ENCODE results near the gene CSNK1G3.
"Not testable (repeated sequence)": the region's sequence is repeated elsewhere in the genome, so short reads cannot be mapped to it uniquely, and the experiment has no call there.

The CSNK1G3 gene

DNA sequence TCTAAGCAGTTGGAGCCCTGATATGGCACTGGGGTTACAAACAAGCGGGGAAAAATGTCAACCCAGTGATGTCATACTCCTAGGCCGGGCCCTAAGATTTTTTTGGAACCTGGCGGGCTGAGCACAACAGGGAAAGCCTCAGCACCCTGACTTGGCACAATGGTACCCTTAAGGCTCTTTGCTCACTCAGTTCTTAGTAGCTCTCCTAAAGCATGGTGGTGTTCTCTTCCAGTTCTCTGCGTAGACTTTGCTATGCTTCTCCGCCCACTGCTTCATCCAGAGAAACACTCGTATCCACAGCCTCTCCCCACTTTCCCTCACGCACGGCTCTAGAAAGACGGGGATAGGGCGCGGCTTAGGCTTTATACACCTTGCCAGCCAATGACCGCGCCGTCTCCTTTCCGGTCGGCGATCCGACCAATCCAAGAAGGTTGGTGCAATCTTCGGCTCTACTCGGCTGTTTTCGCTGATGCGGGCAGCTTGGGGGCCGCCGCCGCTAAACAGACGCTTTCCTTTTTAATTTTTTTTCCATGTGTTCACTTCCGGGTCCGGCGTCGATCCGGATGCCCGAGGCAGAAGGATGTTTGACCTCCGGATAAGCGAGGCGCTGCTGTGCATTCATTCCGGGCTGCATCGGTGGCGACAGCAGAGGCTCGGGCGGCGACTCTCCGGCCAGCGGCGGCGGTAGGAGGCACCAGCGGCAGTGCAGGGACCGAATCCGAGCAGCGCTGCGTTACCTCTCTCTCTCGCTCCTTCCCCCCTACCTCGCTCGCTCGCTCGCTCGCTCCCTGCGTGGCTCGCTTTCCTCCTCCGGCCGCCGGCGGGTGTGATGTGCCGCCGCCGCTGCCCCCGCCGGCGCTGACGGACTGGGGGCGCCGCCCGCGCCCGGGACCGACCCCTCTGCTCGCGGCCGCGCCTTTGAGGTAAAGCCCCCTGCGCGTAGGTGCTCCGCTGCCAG lies at the start of gene CSNK1G3:
CSNK1G3 (plus strand) TSS at position 530 of the 958 bp plus-strand sequence. CDS start 33,487 bp downstream, outside the sequence.
- peak; percentile 94 to 95 for DNase-seq

DNA sequence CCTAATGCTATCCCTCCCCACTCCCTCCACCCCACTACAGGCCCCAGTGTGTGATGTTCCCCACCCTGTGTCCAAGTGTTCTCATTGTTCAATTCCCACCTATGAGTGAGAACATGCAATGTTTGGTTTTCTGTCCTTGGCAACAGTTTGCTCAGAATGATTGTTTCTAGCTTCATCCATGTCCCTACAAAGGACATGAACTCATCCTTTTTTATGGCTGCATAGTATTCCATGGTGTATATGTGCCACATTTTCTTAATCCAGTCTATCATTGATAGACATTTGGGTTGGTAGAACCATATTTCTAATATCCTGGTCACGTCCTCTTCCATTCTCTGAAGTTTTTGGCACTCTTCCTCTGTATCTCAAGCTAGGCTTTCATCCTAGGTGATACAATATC lies 45.1 kb upstream of the CSNK1G3 start:
- DNase-seq, result not testable (repeated sequence)

GRCh38 chr5:123471385-123471784 lies 40.6 kb upstream of the CSNK1G3 start:
- DNase-seq, result no peak

DNA sequence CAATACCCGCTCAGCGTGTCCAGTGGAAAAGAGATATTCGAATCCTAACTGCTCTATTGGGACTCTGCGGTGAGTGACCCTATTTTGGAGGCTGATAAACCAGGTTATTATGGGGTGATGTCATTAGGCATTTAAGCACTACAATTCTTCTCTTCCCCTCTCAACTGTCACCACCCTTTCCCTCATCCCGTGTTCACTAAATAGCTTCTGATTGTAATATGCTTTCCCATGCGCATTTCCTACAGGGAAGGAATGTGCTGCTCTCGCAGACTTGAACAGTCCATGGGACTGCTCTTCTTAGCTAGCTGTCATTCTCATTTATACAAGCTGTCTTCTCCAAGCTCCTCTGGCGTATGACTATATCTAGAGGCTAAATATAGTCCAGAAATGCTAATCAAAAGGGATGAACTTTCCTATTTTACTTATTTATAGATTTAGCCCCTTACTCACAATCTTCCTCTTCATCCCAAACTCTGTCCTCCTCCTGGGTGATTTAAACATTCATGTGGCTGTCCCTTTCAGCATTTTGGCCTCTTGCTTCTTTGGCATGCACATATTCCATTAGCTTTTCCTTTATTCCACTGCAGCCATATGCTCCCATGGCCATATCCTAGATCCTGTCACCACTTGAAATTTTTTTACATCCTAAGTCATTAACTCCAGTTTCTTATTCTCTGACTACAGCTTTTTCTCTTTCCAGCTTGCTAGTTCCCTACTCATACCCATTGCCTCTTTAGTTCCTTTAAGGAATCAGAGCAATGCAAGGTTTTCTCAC lies 39.6 kb upstream of the CSNK1G3 start:
- DNase-seq, result no peak

DNA sequence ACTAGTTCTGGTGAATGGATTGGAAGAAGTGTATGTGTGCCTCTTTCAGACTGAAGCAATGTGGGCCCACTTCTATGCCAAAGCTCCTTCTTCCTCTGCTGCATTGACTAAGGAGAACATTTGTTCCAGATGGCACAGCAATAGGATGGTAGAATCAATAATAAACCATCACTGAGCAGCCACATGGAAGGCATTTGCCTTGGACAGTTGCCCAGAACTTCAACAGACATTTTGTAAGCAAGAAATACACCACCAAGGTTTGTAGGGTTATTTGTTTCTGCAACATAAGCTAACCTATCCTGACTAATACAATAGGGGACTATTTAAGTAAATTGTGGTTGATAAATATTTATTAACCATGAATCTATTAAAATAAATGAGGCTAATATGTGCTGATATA lies 37.7 kb upstream of the CSNK1G3 start:
- DNase-seq, result no peak

- no peak for DNase-seq
Observed at GRCh38 chr5:123476731-123477130, 35.2 kb upstream of the CSNK1G3 start.

DNA sequence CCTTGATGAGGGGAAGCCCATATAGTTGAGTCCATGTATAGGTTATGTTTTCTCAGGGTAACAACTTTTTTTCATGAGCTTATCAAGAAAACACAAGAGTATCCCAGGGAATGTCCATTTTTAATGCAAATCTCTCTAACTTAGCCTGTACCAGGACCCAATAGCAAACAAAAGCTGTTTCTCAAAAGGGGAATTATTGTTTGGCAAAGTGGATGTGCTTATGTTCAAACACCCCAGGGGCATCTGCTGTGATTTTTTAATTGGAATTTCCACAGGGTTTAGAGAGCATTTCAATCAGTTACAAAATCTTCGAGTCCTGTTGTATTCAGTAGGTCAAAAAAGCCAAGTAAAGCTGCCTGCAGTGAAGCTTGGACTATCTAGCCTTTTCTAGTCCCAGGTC lies 33.4 kb upstream of the CSNK1G3 start:
- DNase-seq, result no peak

GRCh38 chr5:123482258-123482657 lies 29.7 kb upstream of the CSNK1G3 start:
- DNase-seq, result no peak

GRCh38 chr5:123483446-123484077 lies 28.4 kb upstream of the CSNK1G3 start:
- no peak for DNase-seq

DNA sequence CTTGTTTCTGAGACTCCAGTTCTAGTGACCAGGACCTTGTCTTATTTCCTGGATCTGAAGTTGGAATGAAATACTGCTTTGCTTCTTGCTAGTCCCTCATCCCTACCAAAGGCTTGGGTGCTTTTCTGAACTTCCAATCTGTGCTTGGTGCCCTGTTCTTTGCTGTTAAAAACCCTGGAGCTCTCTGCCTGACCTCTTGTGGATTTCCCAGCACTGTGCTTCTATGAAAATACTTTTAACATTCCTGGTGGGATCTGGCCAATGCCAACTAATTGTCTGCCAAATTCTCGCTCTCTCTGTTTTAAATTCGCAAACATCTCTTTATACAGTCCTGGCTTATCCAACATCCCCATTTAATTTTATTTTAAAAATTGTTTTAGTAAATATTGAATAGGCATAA lies 26.7 kb upstream of the CSNK1G3 start:
- DNase-seq, result no peak

- DNase-seq, result no peak
Observed at GRCh38 chr5:123486951-123487655, 24.9 kb upstream of the CSNK1G3 start.

- no peak for DNase-seq
Observed at GRCh38 chr5:123490974-123491373, 21.0 kb upstream of the CSNK1G3 start.

DNA sequence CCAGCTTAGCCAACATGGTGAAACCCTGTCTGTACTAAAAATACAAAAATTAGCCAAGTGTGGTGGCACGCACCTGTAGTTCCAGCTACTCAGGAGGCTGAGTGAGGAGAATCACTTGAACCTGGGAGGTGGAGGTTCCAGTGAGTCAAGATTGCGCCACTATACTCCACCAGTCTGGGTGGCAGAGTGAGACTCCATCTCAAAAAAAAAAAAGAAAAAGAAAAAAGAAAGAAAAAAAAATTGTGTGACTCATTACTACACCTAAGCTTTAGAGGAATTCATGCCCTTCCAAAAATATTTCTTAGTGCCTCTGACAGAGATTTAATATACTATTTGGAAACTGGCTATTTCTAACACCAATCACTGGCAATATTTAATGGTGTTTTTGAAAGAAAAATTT lies 16.8 kb upstream of the CSNK1G3 start:
- DNase-seq, result not testable (repeated sequence)

DNA sequence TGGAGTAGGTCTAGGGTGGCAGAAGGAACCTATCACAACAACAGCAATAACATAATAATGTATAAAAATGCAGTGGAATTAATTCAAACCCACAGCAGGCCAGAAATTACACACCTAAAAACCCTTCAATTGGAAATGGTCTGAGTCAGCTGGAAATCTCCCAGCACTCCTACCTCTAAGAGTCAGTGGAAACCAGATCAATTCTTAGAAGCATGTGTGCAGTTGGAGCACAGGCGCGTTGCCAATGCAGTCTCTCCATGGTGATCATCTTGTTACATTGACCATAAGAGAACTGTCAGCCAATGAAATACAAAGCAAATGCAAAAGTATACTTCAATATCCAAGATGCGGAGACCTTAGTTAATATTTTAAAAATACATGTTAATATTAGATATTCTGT lies 15.1 kb upstream of the CSNK1G3 start:
- no peak for DNase-seq

DNA sequence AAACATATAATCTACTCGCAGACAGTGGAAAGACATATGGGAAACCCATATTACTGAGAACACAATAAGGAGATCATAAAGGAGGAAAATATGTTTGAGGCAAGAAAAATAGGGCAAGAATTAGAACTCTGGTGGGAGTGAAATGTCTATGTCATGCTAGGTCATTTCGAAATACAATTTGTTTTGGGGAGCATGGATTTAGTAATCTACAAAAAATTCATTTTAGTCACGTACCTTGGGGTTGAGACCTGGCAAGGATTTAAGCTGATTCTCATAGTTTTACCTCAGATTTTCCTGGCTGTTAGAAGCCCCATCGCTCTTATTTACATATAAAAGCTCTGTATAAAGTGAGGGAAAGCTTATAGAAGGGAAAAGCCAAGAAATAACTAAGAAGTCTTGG lies 11.5 kb upstream of the CSNK1G3 start:
- DNase-seq, result no peak

- DNase-seq, result no peak
Observed at GRCh38 chr5:123502120-123502519, 9.9 kb upstream of the CSNK1G3 start.

- DNase-seq, result no peak
Observed at GRCh38 chr5:123503299-123503698, 8.7 kb upstream of the CSNK1G3 start.

- no peak for DNase-seq
Observed at GRCh38 chr5:123505633-123506032, 6.3 kb upstream of the CSNK1G3 start.

DNA sequence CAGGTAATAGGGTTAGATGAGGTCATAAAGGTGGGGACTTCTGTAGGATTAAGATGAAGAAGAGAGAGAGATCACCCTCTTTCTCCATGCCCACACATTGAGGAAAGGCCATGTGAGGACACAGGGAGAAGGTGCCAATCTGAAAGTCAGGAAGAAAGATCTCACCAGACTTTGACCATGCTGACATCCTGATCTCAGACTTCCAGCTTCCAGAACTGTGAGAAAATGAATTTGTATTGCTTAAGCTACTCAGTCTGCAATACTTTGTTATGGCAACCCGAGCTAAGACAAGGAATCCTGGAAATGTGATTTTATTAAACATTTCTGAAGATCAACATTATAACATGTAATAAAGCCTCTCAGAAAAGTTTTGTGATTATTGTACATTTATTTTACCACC lies 3.5 kb upstream of the CSNK1G3 start:
- DNase-seq, result no peak

DNA sequence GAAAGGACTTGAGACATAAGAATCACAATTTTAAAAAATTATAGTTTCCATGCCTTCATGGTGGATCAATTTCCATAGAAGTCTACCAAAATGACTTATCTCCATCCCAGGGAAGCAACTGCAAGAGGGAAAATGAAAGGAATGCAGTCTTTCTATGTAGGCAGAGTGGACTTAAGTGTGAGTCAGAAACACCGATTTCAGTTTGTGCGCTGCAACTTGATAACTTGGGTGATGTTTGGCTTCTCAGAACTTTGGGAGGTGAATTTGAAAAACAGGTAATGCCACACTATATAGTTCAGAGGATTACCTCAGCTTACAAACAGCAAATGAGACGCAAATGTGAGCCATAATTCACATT lies 708 bp upstream of the CSNK1G3 start:
- DNase-seq, result peak in 1 of 2 donors; percentile 11

GRCh38 chr5:123512611-123513461 lies 859 bp downstream of the CSNK1G3 start:
- peak; percentile 7 to 37 for DNase-seq

Data from CD4-positive, alpha-beta T cell treated with Interferon alpha-2 for 1 hour (primary cell).